Colonic mucosa (tissue), 4 donors: Measurements from ENCODE around the gene ADGRG3. TPM values are rescaled to one million over a fixed set of nuclear protein-coding genes. Genes with fewer than 3 reads are reported as not detected.

Source experiments
- DNase-seq: peaks from one replicate; pipeline ENCODE4 v3.0.0-alpha.2; 2020
- H3K27ac ChIP-seq: fragments of 200-600 bp; one replicate; pipeline ENCODE4 v1.8.0; 2021
- H3K27me3 ChIP-seq: fragments of 200-600 bp; one replicate; pipeline ENCODE4 v1.8.0; 2021
- H3K36me3 ChIP-seq: fragments of 200-600 bp; one replicate; pipeline ENCODE4 v1.8.0; 2021
- H3K4me1 ChIP-seq: fragments of 200-600 bp; one replicate; pipeline ENCODE4 v1.8.0; 2021; ENCODE audit warnings: mild to moderate bottlenecking
- H3K4me3 ChIP-seq: fragments of 200-600 bp; one replicate; pipeline ENCODE4 v1.8.0; 2021
- H3K9ac ChIP-seq, 2 donors: one replicate each; pipeline ENCODE4 v1.7.0; 2013; ENCODE audit warnings: control low read depth in 2 of 2, low read depth in 2 of 2, low read length in 2 of 2
- H3K9me3 ChIP-seq: fragments of 200-600 bp; one replicate; pipeline ENCODE4 v1.8.0; 2021
- intact Hi-C: fragments of 100-400 bp; cut with DNase I; formaldehyde crosslinking; loops from one replicate; pipeline ENCODE4 v1.14.1; 2022
- total RNA-seq, 2 donors: library from RNA; stranded (reverse); fragmentation: NEBNext Ultra II Directional in 1 of 2; extraction: Animal tissue kit (Norgen Biotek cat#: 25700) in 1 of 2; gene quantifications; one replicate each; pipeline ENCODE4 v1.2.1, GENCODE V29; 2021
- TF ChIP-seq, protein P1 (sequence below): fragments of 200-600 bp; IDR thresholded peaks from one replicate; pipeline ENCODE4 v1.8.0; 2022; ENCODE audit warnings: antibody characterized with exemption, mild to moderate bottlenecking
- donor health status: healthy.
- donor health status: DM: no; HTN: no; CAD: no.
- donor health status: DM: no; HTN: no; CAD: no.

Gene ADGRG3
- total RNA-seq, 2 donors from 2014 or later = 0.27 to 0.82 TPM

DNA sequence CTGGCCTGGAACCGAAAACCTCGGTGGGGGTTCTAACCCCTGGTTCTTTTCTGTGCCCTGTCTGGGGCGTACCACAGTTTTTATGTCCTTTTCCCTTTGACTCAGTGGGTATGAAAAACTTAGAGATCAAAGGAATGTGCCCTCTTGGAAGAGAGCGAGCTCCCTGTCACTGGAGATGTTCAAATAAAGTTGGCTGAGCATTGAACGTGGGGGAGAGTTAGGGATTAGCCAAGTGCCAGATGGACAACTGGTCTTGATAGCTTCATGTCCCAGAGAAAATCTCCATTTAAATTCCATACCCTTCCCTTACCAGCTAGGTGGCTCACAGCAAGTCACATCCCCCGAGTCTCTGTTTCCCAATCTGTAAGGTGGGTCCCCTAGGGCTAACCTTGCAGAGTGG, 30.1 kb upstream of the ADGRG3 start:
- no peak overlapping the region for H3K9ac ChIP-seq
- H3K36me3 ChIP-seq = no peaks in the 10 kb centered on the region

DNA sequence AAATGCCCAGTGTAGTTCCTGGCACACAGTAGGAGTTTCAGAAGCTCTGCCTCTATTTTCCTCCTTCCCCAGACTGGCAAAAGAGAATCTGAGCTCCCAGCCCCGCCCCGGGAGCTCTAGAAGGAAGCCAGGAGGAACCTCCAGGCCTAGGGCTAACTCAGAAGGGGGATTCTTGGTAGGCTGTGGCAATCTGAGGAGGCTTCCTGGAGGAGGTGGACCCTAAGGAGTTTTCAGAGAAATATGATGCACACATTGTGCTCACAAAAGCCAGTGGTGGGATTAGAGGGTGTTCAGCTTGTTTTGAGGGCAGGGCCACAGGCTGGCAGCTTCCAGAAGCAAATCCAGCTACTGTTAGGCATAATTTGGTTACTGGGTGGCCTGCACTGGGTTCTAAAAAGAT, 29.7 kb upstream of the ADGRG3 start:
- H3K9ac ChIP-seq = no peak overlapping the region
- DNase-seq = no peak
- no peaks in the 10 kb centered on the region for H3K9me3 ChIP-seq
- H3K27me3 ChIP-seq = no peaks in the 10 kb centered on the region
- H3K36me3 ChIP-seq = no peaks in the 10 kb centered on the region
- TF ChIP-seq, protein P1, sequence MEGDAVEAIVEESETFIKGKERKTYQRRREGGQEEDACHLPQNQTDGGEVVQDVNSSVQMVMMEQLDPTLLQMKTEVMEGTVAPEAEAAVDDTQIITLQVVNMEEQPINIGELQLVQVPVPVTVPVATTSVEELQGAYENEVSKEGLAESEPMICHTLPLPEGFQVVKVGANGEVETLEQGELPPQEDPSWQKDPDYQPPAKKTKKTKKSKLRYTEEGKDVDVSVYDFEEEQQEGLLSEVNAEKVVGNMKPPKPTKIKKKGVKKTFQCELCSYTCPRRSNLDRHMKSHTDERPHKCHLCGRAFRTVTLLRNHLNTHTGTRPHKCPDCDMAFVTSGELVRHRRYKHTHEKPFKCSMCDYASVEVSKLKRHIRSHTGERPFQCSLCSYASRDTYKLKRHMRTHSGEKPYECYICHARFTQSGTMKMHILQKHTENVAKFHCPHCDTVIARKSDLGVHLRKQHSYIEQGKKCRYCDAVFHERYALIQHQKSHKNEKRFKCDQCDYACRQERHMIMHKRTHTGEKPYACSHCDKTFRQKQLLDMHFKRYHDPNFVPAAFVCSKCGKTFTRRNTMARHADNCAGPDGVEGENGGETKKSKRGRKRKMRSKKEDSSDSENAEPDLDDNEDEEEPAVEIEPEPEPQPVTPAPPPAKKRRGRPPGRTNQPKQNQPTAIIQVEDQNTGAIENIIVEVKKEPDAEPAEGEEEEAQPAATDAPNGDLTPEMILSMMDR = no peak
- peaks cover 13% of the 10 kb centered on the region for H3K4me1 ChIP-seq
- H3K4me3 ChIP-seq = no peak overlapping the region
- intact Hi-C loops = no loop called here
- no peak overlapping the region for H3K27ac ChIP-seq

More for the DNA sequence above, 30.1 kb upstream of the ADGRG3 start:
- Histone ChIP-seq H3K4me1 (peaks cover 13% of the 10 kb centered on the region), H3K4me3 (no peak overlapping the region), H3K27me3 (no peaks in the 10 kb centered on the region), H3K27ac (no peak overlapping the region), H3K9me3 (no peaks in the 10 kb centered on the region)
- DNase-seq = no peak
- TF ChIP-seq, protein P1 = no peak
- intact Hi-C loops = no loop called here

DNA sequence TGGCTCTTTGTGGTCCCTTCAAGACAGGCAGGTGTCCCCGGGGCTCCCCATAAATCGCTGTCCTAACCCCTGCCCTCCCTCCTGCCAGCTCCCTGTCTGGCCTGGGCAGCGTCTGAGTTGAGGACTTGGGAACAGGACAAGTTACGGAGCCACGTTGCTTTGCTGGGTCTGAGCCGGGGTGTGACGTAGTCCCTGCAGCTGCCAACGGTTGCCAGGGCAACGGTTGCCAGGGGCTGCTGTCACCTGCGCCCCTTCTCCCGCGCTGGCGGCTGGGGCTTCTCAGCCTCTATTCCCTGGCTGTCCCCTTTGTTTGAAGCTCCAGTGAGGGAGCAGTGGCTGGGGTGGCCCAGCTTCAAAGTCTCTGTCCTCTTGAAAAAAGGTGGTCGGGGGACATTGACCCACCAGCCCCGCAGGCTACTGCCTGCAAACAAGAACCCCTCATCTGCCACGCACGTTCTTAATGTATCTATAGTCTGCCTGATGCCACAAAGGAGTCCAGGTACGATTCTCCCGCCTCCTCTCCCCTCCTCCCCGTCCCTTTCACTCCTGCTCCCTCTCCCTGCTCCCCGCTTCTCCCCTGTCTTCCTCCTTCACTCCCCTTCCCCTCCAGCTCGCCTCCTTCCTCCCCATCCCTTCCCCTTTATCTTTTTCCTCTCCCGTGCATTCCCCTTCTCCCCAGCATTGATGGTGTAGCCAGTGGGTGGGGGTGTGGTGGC, 28.8 kb upstream of the ADGRG3 start:
- intact Hi-C loops = no loop called here
- Histone ChIP-seq H3K4me3 (no peak overlapping the region), H3K27me3 (no peaks in the 10 kb centered on the region), H3K36me3 (no peaks in the 10 kb centered on the region), H3K9ac (no peak overlapping the region), H3K4me1 (peaks cover 13% of the 10 kb centered on the region), H3K9me3 (no peaks in the 10 kb centered on the region), H3K27ac (no peak overlapping the region)
- TF ChIP-seq, protein P1 = no peak
- no peak for DNase-seq

DNA sequence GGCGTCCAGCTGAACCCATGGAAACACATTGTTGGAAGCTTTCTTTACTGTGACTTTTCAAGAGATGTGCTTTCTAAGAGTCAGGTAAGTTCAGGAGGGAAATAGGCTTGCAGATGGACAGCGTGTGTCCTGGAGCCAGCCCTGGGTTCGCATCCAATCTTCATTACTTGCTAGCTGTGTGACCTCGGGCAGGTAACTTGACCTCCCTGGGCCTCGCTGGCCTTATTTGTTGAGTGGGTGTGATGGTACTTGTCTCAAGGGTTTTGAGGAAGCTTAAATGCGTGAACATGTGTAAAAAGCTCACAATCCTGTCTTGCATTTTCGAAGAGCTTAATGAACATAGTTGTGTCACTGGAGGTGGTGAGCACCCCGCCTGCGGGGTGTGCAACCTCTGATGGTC, 27.9 kb upstream of the ADGRG3 start:
- intact Hi-C loops = no loop called here
- Histone ChIP-seq H3K36me3 (no peaks in the 10 kb centered on the region), H3K4me3 (no peak overlapping the region), H3K27ac (no peak overlapping the region), H3K4me1 (peaks cover 7% of the 10 kb centered on the region), H3K9me3 (no peaks in the 10 kb centered on the region), H3K9ac (no peak overlapping the region), H3K27me3 (no peaks in the 10 kb centered on the region)
- TF ChIP-seq, protein P1 = no peak
- DNase-seq = no peak

DNA sequence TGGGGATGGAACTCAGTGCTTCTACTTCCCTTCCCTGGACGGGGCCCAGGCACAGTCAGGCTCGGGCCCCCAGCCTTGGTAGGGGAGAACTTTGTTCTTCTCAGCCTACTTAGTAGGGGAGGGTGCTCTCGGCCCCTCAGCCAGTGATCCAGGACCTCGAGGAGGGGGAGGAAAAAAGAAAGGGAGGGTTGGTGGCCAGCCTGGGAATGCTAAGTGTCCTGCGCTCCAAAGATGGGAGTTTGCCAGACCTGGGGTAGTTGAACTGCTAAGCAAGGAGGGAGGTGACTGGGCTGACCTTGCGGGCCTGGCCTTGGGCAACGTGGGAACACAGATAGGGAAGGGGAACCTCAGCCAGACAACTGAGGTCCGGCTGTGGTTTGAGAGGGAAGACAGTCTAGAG, 27.5 kb upstream of the ADGRG3 start:
- TF ChIP-seq, protein P1 = no peak
- Histone ChIP-seq H3K9me3 (no peaks in the 10 kb centered on the region), H3K27me3 (no peaks in the 10 kb centered on the region), H3K9ac (no peak overlapping the region), H3K27ac (no peak overlapping the region), H3K4me1 (peaks cover 6% of the 10 kb centered on the region), H3K4me3 (no peak overlapping the region), H3K36me3 (no peaks in the 10 kb centered on the region)
- DNase-seq = no peak
- intact Hi-C loops = no loop called here
